GM13976 (cell line): ENCODE data around the gene SMOC1.

Source experiments
- DNase-seq: peaks from one replicate; pipeline ENCODE4 v3.0.0; 2012; ENCODE audit warnings: low spot score
- in situ Hi-C: fragments of 300-500 bp; cut with MboI; formaldehyde crosslinking; loops from one replicate; pipeline ENCODE4 v1.12.0; 2022; ENCODE audit warnings: low sequenced_read_pairs, mixed read lengths, inconsistent platforms; ENCODE audit not compliant: unreplicated experiment
- TF ChIP-seq, protein P1 (sequence below): IDR thresholded peaks from 2 replicates; pipeline ENCODE4 v1.5.1; 2012; ENCODE audit warnings: borderline replicate concordance, mild to moderate bottlenecking; ENCODE audit not compliant: insufficient read depth; ENCODE audit errors: extremely low read depth, missing control alignments, control extremely low read depth

SMOC1 gene

DNA sequence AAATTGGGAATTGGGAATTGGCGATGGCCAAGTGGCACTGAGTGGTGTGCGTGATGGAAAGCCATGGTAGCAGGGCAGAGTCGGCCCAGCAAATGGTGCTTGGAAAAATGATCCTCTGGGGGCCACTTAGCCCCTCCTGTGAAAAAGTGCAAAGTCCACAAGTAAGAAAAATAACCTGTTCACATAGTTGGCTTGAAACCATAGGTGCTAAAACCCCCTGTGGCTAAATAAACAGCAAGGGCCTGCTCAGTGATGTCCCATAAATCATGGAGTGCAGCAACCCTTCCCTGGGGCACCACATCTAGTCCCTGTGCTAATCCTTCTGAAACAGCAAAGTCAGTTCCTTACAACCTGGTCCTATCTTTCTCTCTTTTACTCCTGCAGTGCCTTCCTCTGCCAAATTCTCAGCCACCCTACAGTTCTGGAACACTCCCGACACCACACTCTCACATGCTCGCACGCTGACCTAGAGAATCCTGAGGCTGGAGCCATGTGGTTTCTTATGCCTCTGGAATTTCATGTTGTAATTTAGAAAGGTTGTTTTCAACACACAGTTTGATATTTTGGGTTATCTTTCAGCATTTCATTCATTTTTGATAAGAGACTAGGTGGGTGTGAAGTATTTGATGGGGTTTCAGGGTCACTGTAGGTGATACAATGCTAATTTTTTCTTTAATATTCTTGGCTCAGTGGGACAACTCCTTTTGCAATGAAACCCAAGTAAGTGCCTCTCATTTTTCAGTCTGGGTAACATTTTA lies 123.6 kb downstream of the SMOC1 start:
- in situ Hi-C loops: loop anchor here (25.0 kb wide), 1 partner anchor 415 kb away; no protein-coding TSS in a partner anchor
- DNase-seq: no peak

DNA sequence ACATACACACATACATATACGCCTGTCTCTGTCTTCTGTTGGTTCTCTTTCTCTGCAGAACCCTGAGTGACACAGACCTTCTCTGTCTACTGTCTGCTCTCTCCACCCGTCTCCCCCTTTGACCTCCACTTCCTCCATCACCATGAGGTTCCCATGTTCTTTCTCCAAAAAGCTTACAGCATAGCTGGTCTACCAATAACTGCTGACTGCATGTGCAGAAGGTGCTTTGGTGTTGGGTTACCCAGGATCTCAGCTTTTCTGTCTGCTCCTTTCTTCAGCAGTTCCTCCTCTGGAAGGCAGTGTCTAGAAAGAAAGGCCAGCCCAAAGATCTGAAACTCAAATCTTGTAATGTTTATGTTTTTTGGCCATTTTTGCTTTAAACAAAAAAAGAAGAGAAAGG lies 125.6 kb downstream of the SMOC1 start:
- TF ChIP-seq, protein P1, sequence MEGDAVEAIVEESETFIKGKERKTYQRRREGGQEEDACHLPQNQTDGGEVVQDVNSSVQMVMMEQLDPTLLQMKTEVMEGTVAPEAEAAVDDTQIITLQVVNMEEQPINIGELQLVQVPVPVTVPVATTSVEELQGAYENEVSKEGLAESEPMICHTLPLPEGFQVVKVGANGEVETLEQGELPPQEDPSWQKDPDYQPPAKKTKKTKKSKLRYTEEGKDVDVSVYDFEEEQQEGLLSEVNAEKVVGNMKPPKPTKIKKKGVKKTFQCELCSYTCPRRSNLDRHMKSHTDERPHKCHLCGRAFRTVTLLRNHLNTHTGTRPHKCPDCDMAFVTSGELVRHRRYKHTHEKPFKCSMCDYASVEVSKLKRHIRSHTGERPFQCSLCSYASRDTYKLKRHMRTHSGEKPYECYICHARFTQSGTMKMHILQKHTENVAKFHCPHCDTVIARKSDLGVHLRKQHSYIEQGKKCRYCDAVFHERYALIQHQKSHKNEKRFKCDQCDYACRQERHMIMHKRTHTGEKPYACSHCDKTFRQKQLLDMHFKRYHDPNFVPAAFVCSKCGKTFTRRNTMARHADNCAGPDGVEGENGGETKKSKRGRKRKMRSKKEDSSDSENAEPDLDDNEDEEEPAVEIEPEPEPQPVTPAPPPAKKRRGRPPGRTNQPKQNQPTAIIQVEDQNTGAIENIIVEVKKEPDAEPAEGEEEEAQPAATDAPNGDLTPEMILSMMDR: no peak
- in situ Hi-C loops: loop anchor here (25.0 kb wide), 1 partner anchor 417 kb away; no protein-coding TSS in a partner anchor

More for the DNA sequence above, 123.6 kb downstream of the SMOC1 start:
- TF ChIP-seq, protein P1: no peak

DNA sequence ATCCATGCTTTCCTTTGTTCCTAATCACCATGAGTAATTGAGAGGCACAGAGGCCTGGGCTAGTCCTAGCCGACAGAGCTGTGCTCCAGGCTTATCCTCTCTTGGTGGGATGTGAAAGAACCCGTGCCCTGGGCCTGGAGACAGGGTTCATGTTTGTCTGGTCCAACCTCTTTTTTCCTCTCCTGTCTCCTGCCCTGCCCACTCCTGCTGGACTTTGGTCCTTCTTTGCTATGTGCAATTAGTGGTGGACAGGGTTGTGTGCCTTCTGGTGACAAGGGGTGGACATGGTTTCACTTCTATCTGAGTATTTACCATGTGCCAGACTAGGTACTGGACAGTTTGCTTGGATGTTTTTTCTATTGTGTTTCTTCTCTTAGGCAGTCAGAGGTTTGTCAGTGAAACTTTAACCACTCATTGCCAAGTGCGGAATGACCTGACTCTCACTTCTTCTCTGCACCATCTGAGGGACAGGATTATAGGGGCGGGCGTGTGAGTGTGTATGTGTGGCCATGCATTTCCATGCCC lies 126.1 kb downstream of the SMOC1 start:
- in situ Hi-C loops: loop anchor here (25.0 kb wide), 1 partner anchor 418 kb away; no protein-coding TSS in a partner anchor
- TF ChIP-seq, protein P1: no peak
- DNase-seq: no peak

More for the DNA sequence above, 125.6 kb downstream of the SMOC1 start:
- no peak for DNase-seq

DNA sequence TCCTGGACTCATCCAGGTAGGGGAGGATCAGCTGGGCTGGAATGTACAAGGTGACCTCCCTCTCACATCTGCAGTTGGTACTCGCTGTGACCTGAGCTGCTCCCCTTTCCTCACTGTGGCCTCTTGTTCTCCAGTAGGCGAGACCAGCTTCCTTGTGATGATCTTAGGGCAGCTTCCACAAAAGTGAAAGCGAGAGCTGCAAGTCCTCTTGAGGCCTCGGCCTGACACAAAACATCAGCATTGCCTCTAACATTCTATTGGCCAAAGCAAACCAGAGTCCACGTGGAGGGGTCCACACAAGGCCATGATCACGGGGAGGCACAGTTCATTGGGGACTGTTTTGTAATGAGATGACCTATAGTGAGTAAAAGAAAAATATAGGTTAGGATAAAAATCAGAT lies 127.5 kb downstream of the SMOC1 start:
- in situ Hi-C loops: loop anchor here (25.0 kb wide), 1 partner anchor 419 kb away; no protein-coding TSS in a partner anchor
- TF ChIP-seq, protein P1: no peak

DNA sequence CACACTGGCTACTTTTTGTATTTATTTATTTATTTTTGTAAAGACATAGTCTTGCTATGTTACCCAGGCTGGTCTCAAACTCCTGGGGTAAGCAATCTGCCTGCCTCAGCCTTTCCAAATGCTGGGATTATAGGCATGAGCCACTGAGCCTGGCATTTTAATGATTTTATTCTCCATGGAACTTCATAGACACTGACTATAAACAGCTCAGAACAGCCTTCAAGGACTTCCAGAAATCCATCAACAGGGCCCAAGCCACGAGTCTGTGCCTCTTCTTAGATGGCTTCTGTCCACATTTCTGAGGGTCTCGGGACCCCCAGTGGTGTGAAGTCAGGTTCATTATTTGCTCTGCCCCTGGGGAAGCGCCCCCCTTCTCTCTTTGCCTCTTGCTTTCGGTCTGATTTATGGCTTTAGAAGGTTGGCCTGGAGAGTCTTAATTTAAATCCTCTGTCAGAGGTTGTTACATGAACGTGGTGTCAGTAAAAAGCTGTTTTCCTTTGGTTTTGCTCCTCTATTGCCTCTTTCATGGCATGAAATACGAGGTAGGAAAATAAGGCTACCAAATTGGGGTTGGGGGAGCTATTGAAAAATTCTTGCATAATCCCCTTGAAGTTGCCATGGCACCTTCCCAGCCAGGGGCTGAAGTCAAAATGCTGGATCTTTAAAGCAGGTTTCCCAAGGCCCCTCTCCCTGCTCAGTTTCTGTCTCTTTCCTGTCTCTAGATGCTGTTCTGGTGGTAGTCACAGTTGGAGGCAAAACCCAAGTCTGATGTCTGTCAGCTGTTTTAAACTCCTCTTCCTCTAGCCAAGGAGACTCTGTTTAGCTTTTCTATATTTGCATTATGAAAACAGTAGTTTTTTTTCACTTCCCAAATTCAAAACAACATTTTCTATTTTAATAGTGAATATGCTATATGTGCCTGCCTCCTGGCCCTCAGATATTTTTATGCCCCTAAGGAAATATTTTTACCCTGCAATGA lies 129.4 kb downstream of the SMOC1 start:
- TF ChIP-seq, protein P1: no peak
- in situ Hi-C loops: loop anchor here (25.0 kb wide), 1 partner anchor 421 kb away; no protein-coding TSS in a partner anchor
- DNase-seq: no peak

More for the DNA sequence above, 127.5 kb downstream of the SMOC1 start:
- DNase-seq: no peak

DNA sequence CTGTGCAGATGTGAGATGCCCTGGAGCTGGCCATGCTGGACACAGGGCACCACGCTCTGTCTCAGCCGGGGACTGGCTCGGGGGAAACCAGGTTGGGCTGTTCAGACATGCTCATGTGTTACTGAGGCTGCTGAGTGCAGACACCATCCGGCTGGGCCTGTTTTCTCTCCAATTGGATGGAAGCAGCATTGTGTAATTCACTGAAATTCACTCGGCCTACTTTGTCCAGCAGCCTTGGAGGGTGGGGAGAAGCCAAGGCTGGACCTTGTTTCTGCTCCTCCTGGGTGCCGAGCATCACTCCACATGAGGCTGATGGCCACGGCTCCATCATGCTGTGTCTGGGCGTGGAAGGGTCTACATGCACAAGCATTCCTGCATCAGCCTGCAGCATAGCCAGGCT lies 130.7 kb downstream of the SMOC1 start:
- DNase-seq: no peak
- TF ChIP-seq, protein P1: no peak
- in situ Hi-C loops: loop anchor here (25.0 kb wide), 1 partner anchor 423 kb away; no protein-coding TSS in a partner anchor
